A549 treated with Mapracorat at 1 μM for 4 hours (cell line): ENCODE data around the gene ZNF71. TPM values are rescaled to one million over a fixed set of nuclear protein-coding genes. Genes with fewer than 3 reads are reported as not detected.

Experiments
- total RNA-seq: library from RNA; stranded (reverse); fragments of 200-300 nt; extraction: Qiagen RNA extraction; gene quantifications from 5 replicates; pipeline ENCODE4 v1.2.3, GENCODE V29; 2022

Gene ZNF71
- total RNA-seq: 9.8 to 12.9 TPM (median 11.6 TPM) in 5 replicates

DNA sequence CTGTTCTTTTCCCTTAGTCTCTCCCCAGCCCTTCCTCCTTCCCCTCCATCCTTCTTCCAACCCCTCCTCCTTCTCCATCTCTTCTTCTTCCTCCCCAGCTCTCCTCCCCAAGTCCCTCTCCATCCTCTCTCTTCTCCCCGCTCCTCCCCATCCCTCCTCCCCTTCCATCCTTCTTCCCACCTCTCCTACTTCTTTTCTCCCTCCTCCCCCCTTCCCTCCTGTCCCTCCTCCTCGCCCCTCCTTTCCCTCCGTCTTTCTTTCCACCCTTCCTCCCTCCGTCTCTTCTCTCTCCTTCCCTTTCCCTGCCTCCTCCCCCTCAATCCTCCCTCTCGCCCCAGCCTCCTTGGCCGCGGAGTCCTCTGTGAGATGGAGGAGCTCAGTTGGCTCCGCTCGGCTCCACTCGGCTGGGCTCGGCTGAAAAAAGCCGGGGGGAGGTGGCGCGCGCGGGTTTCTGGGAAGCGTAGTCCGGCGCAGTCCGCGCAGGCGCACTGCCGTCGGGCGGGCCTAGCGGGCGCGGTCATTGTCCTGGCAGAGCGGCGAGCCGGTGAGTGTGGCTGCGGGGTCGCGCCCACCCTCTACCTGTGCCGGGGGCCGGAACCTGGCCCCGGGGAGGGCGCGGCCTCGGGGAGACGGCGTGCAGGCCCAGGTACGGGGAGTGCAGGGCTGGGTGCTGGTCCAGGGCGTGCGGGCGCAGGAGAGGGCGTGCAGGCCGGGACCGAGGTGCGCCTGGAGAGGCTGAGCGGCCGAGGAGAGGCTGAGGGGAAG lies at the start of gene ZNF71:
ZNF71 (plus strand) TSS at position 520 of the 765 bp plus-strand sequence. CDS start 6,257 bp downstream, outside the sequence.

DNA sequence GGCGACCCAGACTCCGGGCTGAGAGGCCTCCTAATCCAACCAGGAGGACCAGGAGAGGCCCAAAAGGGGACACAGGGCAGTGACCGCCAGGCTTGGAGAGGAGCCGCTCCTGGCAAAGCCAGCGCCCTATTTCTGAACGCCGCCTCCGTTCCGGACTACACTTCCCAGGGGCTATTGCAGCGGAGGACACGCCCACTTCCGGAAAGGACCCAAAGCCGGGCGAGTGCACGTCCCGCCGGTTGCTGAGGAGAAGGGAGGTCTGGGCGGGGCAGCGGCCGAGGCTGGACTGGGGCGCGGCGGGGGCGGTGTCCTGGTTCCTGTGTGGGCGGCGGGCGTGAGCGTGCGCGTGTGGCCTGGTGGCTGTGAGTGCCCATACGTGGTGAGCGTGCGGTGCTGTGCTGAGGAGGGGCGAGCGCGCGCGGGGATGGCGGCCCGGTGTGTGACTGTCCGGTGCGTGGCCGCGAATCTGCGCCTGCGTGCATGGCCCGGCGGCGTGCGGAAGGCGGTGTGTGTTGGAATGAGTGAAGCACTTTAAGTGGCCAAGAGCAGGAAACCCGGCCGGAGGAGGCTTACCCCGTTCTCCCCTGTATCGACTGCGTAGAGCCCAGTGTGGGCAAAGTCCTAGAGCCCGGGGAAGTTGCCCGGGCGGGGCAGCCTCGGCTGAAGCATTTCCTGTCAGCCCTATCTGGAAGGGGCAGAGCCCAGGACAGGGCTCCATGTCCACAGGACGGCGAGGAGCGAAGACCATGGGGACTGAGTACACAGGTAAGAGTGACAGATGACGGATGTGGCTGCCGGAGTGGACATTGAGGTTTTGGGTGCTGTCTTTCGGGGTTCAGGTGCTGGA lies 27.6 kb upstream of the ZNF71 start, which contains the start of gene ZNF470:
ZNF470 (plus strand) TSS at position 195 of the 847 bp plus-strand sequence. CDS start 2,844 bp downstream, outside the sequence.

DNA sequence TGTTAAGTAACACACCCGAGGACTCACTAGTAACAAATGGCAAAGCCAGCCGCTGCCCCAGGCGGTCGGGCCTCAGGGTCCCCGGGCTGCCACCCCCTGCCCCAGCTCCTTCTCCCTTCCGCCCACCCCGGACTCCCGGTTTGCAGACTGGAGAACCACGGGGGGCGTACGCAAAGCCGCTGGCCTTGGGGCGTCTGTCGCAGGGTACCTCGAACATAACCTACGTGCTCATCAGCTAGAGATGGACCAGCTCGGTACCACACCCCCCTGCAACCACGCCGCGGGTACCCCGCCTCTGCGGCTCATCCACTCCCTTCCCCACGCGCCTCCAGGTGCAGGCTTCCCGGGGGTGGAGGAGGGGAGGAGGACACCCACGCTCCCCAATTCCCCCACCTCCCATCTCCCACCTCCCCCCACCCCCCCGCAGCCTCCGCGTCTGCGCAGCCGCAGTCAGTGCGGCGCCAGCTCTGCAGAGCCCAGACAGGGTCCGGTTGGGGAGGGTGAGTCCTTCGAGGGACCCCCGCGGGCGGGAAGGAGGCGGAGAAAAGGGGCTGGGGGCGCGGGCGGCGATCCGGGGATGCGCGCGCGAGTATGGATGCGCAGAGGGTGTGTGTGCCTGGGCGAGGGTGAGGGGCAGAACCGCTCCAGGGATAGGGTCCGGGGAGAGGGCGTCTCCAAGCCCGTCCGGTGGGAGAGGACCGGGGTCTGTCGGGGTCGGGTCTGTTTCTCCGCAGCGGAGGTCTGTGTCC lies 47.8 kb downstream of the ZNF71 start, which contains the start of gene SMIM17:
SMIM17 (plus strand) TSS at position 449 of the 749 bp plus-strand sequence. CDS start 2,509 bp downstream, outside the sequence.

GRCh38 chr19:56671613-56671994 lies 76.5 kb downstream of the ZNF71 start, which contains the start of gene ZNF835:
Gene ZNF835 (minus strand): TSS chr19:56671757. CDS start chr19:56665198, 6,559 bp downstream.

Other genes starting within 250 kb of the ZNF71 start
- 0.95 to 1.5 TPM (median 1.3 TPM) in 5 replicates for gene ZNF582, start 201.8 kb upstream of the ZNF71 start, total RNA-seq
- 1.6 to 3.5 TPM (median 2.3 TPM) in 5 replicates for gene ZNF583, start 191.0 kb upstream of the ZNF71 start, total RNA-seq
- not detected in 5 replicates for gene ZNF667, start 118.0 kb upstream of the ZNF71 start, total RNA-seq
- gene ZNF471, start 87.4 kb upstream of the ZNF71 start, total RNA-seq: 0.02 to 0.13 TPM in 2 of 5 replicates, not detected in the others
- gene ZFP28, start 56.4 kb upstream of the ZNF71 start, total RNA-seq: 2.4 to 4.1 TPM (median 3.5 TPM) in 5 replicates
- 0.96 to 2.4 TPM (median 1.3 TPM) in 5 replicates for gene ZNF470, start 27.8 kb upstream of the ZNF71 start, total RNA-seq
- 0.16 to 0.22 TPM in 2 of 5 replicates, not detected in the others for gene SMIM17, start 47.9 kb downstream of the ZNF71 start, total RNA-seq
- gene ZNF835, start 76.5 kb downstream of the ZNF71 start, total RNA-seq: not detected in 5 replicates
- not detected in 5 replicates for gene PEG3, start 245.4 kb downstream of the ZNF71 start, total RNA-seq
- gene ZIM2, start 245.4 kb downstream of the ZNF71 start, total RNA-seq: not detected in 5 replicates